Suppressor macrophage treated with lipopolysaccharide for 4 hours (primary cell): ENCODE data around the gene PLD2.

Source experiments
- DNase-seq: peaks from one replicate; pipeline ENCODE4 v3.0.0-alpha.2; 2020

Gene PLD2, protein sequence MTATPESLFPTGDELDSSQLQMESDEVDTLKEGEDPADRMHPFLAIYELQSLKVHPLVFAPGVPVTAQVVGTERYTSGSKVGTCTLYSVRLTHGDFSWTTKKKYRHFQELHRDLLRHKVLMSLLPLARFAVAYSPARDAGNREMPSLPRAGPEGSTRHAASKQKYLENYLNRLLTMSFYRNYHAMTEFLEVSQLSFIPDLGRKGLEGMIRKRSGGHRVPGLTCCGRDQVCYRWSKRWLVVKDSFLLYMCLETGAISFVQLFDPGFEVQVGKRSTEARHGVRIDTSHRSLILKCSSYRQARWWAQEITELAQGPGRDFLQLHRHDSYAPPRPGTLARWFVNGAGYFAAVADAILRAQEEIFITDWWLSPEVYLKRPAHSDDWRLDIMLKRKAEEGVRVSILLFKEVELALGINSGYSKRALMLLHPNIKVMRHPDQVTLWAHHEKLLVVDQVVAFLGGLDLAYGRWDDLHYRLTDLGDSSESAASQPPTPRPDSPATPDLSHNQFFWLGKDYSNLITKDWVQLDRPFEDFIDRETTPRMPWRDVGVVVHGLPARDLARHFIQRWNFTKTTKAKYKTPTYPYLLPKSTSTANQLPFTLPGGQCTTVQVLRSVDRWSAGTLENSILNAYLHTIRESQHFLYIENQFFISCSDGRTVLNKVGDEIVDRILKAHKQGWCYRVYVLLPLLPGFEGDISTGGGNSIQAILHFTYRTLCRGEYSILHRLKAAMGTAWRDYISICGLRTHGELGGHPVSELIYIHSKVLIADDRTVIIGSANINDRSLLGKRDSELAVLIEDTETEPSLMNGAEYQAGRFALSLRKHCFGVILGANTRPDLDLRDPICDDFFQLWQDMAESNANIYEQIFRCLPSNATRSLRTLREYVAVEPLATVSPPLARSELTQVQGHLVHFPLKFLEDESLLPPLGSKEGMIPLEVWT

DNA sequence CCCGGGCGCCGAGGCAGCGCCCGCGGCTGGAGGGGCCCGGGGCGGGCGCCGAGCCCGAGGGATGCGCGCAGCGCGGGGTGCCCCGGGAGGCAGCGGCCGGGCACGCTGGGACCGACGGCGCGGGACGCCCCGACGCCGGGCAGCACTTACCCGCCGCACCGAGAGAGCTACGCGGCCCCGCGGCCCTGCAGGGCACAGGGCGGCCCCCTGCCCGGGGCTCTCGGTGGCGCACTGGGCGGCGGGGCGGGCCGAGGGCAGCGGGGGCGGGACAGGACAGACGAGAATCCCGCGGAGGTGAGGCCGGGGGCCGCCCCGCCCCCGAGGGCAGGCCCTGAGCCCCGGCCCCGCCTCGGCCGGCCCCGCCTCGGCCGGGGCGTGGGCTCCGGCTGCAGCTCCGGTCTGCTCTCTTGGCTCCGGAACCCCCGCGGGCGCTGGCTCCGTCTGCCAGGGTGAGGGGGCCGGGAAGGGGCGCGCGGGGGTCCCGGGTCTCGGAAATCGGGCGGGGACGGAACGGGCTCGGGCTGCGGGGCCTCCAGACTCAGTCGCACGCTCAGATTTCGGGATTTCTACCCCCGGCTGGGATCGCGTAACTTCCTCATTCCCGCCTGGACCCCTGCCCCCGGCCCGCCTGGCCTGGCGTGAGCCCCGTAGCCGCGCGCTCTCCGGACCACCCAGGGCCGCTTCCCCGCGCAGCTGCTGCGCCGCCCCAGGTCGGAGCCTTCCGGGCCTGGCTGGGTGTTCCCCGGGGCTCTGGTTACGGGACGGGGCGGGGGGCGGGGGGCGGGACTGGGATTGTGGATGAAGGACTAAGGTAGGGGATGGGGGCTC, at the start of gene PLD2:
TSS of gene PLD2 (plus strand) at position 376 of the 828 bp plus-strand sequence. CDS start 621 bp downstream, outside the sequence.
- peak; percentile 94 for DNase-seq

DNA sequence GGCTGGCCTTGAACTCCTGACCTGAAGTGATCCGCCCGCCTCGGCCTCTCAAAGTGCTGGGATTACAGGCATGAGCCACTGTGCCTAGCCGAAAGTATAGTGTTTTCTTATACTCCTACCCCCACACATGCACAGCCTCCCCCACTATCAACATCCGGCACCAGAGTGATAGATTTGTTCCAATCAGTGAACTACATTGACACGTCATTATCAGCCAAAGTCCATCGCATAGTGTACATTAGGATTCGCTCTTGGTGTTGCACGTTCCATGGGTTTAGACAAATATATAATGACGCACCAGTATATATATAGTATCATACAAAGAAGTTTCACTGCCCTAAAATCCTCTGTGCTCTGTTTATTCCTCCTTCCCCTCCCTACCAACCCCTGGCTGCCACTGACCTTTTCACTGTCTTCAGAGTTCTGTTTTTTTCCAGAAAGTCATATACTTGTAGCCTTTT, 47.1 kb upstream of the PLD2 start:
- peak; percentile 88 for DNase-seq

DNA sequence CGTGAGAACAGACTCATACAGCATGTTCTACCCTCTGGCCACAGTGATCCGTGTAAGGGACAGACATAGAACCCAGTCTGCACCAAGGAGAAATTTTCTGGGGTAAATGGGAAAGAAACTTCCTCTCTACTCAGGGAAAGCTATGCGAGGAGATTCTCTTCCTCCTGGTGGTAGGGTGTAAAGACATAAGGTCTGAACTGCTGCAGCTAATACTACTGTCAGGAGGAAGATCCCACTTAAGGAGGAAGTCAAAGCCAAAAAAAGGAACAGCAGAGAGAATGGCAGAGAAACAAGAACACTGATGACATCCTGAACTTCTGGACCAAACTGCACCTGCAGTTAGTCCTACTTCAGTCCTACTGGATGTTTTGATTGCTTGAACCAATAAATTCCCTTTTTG, 42.4 kb upstream of the PLD2 start:
- peak; percentile 75 for DNase-seq

DNA sequence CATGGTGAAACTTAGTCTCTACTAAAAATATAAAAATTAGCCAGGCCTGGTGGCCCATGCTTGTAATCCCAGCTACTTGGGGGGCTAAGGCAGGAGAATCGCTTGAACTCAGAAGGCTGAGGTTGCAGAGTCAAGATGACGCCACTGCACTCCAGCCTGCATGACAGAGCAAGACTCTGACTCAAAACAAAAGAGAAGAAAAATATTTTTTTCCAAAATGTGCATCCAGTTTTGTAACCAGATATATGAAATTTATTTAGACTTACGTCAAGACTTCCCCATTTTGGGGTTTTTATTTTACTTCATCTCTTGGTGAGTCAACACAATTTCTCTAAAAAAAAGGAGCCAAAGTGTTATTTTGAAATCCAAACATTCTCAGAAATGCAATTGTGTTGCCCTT, 40.8 kb upstream of the PLD2 start:
- peak; percentile 95 for DNase-seq

DNA sequence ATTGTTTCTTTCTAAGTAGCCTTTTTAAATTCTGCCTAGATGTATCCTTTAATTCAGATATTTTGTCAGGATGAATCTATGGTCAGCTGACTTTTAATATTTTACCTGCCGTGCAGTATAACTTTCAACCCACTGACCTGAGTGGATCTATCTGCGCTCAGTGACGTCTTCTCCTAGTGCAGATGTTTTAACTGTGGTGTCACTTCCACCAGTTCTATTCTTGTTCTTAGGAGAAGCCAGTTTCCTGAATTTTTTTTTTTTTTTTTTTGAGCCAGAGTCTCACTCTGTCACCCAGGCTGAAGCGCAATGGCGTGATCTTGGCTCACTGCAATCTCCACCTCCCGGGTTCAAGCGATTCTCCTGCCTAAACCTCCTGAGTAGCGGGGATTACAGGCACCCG, 40.2 kb upstream of the PLD2 start:
- DNase-seq, result peak; percentile 79

DNA sequence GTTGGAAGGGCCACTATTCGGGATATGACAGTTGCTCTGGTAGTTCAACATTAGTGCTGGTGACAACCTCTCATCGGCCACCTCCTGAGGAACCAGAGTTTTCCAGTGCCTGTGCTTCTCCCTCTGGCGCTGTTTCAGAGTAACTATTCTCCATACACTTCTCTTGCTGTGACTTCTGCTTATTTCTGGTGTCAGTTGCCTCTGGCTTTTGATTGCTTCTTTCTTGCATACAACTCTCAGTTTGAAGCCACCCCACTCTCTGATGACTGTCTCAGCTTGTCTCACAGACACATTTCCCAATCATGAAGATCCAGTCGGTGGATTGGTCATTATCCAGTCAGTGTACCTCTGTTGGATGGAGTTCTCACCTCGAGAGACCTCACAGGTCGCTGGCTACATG, 38.7 kb upstream of the PLD2 start:
- DNase-seq, result peak; percentile 85

DNA sequence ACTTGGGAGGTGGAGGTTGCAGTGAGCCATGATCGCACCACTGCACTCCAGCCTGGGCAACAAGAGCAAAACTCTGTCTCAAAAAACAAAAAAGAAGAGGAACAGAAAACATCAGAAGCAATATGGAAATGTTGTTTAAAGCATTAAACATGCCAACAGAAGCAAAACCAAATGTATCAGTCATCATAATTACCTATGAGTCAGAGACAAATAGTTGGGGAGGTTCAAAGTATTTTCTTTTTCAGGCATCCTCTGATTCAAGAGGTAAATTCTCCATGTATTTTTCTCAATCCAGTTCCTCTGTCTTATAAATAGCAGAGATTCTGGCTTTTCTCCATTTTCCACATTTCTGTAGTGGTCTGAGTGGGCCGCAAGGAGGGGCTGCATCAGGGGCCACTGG, 37.3 kb upstream of the PLD2 start:
- peak; percentile 53 for DNase-seq

DNA sequence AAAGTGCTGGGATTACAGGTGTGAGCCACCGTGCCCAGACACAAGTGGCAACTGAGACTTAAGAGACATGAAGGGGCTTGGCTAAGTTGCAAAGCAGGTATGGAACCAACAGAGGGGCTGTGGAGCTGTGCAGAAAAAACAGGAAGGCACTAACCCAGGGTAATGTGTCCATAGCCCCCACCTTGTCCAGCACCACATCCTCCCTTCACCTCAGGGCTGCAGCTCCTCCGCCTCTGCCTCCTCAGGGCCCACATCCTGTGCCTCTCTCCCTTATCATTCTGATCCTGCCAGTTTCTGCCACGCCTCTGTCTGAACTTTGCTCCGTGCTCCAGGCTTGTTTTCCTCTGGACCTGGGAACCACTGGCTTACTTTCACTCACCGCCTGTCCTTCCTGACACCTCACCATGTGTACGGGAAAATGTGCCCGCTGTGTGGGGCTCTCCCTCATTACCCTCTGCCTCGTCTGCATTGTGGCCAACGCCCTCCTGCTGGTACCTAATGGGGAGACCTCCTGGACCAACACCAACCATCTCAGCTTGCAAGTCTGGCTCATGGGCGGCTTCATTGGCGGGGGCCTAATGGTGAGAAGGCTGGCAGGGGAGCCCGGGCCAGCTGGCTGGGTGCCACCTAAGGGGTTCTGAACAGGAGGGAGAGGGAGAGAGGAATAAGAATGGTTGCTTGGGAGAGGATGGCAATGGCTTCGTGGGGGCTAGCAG, 35.3 kb upstream of the PLD2 start, which contains the start of gene TM4SF5:
TSS of gene TM4SF5 (plus strand) at position 368 of the 716 bp plus-strand sequence. CDS start at position 405, 37 bp downstream.
- DNase-seq, result no peak

DNA sequence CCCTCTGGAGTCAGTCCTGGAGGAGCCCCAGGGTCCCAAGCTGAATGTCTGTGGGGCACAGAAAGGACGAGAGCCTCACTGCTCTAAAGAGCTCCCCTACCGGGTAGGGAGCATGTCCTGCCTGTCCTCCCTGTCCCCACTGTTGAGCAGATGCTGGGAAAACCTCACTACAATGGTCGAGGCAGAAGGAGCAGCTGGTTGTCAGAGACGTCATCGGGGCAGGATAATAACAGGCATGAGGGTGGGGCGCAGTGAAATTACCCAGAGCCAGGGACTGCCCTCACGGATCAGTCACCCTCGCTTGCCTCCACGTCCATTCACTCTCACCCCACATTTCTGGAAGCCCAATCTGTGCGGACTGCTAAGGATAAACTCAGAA, 34.7 kb upstream of the PLD2 start:
- DNase-seq, result no peak

DNA sequence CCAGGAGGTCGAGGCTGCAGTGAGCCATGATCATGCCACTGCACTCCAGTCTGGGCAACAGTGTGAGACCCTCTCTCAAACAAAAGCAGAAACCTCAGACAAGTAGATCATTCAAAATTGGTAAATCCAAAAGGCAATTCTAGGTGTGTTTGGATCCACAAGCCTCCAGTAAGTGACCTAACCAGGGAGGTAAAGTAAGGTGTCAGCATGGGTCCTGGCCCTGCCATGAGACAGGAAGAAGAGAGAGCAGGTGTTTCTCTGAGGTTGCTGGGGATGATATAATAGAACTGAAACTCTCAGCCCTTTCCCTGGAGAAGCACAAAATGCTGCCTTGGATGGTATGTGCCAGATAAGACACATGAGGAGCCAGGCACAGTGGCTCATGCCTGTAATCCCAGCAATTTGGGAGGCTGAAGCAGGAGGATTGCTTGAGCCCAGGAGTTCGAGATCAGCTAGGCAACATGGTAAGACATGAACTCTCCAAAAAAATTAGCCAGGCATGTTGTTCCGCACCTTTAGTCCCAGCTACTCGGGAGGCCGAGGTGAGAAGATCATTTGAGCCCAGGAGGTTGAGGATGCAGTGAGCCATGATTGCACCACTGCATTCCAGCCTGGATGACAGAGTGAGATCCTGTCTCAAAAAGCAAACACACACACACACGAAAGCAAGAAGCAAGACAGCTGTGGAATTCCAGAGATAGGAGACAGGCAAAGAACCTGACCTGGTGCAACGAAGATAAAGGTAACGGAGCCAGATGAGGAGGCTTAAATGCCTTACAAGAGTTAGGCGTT, 28.8 kb upstream of the PLD2 start:
- no peak for DNase-seq

DNA sequence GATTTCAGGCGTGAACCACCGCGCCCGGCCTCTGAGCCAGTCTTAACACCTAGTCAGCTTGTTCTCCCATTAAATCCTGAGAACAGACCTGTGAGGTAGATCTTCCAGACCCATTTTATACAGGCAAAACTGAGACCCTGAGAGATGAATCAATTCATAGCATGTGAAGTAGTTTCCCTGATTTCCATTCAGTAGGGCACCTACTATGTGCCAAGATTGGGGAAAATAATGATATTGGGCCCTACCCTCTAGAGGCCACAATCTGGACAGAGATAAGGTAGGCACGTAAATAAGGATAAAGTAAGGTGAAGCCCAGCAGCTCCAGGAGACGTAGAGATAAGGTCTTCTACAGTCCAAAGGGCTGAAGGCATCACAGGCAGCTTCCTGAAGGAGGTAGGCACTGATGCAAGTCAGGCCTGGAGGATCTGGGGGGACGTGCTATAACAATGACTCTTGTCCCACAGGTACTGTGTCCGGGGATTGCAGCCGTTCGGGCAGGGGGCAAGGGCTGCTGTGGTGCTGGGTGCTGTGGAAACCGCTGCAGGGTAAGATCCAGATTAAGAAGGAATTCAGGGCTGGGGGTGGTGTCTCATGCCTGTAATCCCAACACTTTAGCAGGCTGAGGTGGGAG, 26.5 kb upstream of the PLD2 start:
- DNase-seq, result no peak

DNA sequence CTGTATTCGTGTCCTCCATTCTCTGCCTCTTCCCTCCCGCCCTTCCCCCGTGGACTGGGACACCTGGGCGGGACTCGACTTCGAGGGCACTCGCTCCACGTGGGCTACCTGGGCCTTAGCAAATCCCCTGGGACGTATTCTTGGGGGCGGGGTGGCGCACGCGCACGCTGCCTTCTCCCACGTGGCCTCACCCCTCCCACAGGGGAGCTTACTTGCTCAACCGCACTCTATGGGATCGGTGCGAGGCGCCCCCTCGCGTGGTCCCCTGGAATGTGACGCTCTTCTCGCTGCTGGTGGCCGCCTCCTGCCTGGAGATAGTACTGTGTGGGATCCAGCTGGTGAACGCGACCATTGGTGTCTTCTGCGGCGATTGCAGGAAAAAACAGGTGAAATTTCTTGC, 24.3 kb upstream of the PLD2 start:
- DNase-seq, result peak; percentile 59

DNA sequence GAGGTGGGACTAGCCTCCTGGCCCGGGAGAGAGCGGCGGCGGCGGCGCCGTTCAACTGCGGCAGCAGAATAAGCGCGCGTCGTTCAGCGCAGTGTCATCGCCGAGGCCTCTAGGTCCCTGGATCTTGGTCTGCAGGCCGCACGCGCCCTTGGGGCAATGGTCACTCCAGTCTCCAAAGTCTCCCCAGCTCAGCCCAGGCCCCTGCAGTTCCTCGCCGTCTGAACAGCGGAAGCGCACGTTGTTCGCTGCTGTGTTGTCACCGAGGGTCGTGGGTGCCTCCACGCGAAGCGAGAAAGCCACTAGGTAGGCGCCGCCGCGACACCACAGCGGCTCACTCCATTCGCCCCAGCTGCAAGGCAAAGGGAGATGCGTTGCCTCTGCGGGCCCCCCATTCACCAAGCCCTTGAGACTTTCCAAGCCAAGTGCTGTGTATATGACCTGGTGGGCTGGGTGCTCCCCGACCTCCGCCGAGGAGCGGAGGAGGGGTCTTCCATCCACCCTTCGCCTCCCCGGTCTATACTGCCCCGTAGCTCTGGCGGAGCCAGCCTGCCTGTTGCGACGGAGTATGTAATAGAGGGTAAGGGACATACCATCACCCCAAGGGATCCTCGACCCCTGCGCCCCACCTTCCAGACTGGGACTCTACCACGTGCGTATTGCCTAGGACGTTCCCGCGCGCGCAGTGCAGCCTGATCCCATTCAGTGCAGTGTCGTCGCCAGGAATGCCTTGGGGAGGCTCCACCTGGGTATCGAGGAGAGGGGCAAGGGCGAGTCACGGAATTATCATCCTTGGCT, 21.4 kb upstream of the PLD2 start:
- peak; percentile 14 for DNase-seq

DNA sequence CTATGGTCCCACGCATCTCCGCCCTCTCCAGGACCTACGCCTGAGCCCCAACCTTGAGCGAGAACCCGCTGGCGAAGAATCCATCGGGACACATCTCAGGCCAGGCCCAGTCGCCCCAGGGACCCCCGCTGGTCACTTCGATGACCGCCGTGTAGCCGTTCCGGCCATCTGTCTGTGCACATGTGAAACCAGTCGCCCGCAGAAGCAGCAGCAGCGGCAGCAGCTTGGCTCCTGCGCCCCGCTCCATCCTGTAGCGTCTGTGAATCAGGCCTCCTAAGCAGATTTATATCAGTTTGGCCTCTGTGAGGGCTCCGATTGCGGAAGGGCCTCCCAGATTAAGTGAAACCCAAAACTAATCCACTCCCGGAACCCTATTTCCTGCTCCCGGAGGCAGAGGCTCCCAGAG, 20.8 kb upstream of the PLD2 start, which contains the start of gene VMO1:
TSS of gene VMO1 (minus strand) at position 259 of the 406 bp plus-strand sequence. CDS start at position 247, 12 bp downstream.
- peak; percentile 35 for DNase-seq

DNA sequence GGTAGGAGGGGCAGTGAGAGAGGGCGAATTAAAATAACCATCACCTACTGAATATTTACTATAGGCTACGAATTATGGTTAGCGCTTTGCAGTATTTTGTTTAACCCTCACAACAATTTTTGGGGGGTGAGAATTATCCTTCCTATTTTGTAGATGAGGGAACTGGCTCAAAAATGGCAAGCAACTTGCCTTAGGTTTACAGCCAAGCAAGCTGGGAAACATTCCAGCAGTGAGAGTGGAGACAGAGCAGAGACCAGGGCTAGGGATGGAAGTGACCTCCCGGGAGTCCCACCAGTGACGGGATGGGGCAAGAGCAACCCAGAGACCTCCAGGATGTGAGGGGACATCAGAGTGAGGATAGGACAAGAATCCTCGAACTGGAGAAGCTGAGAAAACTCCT, 20.4 kb upstream of the PLD2 start:
- no peak for DNase-seq

DNA sequence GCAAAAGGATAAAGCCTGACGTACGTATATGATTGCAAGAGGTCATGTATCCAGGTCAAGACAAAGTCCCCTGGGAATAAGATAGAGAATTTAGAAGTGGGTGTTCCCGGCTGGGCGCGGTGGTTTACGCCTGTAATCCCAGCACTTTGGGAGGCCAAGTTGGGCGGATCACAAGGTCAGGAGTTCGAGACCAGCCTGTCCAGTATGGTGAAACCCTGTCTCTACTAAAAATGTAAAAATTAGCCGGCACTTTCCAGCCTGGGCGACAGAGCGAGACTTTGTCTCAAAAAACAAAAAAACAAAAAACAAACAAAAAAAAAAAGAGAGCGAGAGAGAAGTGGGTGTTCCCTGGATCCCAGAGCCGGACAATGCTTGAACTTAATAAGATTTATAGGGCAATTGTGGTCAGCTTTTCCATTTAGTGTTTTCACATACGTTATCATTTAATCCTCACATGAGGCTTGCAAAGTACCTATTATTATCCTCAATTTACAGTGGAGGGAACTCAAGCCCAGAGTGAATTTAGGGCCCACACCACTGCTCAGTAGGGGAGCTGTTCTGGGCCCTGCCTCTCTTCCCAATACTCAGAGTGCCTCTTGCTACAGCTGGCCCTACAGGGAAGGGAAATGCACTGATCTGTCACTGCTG, 18.7 kb upstream of the PLD2 start:
- DNase-seq, result no peak

DNA sequence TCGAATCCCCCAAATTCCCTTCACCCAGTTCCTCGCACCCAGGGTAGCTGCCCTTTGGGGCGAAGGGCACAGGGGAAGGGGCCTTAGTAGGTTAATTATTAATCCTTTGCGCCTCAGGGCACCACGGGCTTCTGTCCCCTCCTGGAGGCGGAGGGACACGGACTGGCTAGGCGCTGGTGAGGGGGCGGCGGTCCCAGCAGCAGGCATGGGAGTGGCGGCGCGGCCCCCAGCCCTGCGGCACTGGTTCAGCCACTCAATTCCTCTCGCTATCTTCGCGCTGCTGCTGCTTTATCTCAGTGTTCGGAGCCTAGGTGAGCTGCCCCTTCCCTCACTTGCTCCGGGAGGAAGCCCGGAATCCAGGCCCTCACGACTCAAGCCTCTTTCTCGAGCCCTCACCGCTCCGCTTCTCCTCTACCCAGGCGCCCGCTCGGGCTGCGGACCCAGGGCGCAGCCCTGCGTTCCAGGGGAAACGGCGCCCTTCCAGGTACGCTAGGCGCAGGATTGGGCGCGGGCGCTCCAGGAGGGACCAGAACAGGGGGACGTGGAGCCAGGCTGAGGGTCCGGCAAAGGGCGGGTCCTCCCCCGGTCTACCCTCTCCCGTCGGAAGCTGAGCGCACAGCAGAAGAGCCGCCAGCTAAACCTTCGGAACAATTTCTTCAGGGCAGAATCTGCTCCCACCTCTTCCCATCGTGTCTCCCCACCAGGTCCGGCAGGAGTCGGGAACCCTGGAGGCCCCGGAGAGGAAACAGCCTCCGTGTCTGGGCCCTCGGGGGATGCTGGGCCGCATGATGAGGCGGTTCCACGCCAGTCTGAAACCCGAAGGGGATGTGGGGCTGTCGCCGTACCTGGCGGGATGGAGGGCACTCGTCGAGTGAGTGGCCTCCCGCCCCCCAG, 17.9 kb upstream of the PLD2 start, which contains the start of gene GLTPD2:
TSS of gene GLTPD2 (plus strand) at position 158 of the 894 bp plus-strand sequence. CDS start at position 206, 48 bp downstream.
- DNase-seq, result no peak

DNA sequence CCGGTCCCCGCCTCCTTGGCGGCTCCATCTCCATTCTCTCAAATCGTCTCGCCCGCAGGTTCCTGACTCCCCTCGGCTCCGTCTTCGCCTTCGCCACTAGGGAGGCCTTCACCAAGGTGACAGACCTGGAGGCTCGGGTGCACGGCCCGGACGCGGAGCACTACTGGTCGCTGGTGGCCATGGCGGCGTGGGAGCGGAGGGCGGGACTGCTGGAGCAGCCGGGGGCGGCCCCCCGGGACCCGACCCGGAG, 17.3 kb upstream of the PLD2 start:
- DNase-seq, result no peak
